Measurements from ENCODE around the gene PRKCA.

DNA sequence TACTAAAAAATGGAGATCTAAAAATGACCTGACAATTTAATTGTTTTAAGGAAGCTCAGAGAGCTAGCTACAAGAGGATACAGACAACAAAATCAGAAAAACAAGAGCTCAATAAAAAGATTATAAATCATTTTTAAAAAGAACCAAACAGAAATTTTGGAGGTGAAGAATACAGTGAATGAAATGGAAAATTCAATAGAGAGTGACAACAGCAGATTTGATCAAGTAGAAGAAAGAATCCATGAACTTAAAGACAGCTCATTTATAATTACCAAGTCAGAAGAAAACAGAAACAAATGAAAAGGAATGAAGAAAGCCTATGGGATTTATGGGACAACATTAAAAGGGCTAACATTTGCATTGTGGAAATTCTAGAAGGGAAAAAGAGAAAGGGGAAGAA, 395.9 kb downstream of the PRKCA start:
- no peak for TF ChIP-seq ETS2 (tag; IDR thresholded peaks at IDR 0.05; ENCODE audit: borderline replicate concordance, poor library complexity, severe bottlenecking)
- TF ChIP-seq, protein P1, sequence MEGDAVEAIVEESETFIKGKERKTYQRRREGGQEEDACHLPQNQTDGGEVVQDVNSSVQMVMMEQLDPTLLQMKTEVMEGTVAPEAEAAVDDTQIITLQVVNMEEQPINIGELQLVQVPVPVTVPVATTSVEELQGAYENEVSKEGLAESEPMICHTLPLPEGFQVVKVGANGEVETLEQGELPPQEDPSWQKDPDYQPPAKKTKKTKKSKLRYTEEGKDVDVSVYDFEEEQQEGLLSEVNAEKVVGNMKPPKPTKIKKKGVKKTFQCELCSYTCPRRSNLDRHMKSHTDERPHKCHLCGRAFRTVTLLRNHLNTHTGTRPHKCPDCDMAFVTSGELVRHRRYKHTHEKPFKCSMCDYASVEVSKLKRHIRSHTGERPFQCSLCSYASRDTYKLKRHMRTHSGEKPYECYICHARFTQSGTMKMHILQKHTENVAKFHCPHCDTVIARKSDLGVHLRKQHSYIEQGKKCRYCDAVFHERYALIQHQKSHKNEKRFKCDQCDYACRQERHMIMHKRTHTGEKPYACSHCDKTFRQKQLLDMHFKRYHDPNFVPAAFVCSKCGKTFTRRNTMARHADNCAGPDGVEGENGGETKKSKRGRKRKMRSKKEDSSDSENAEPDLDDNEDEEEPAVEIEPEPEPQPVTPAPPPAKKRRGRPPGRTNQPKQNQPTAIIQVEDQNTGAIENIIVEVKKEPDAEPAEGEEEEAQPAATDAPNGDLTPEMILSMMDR (IDR thresholded peaks at IDR 0.05 in 2 of 3, conservative IDR thresholded peaks at IDR 0.05 in 1 of 3; ENCODE audit: insufficient read depth in 2 of 3, low read depth in 1 of 3, low read length in 3 of 3) = no peak
- TF ChIP-seq U2AF1 (optimal IDR thresholded peaks at IDR 0.05; ENCODE audit: low read depth, low read length) = no peak

Measured in K562 (cell line).